Measurements from ENCODE around the gene ANK3.

GRCh38 chr10:60098677-60099601 lies 290.7 kb downstream of the ANK3 start:
- TF ChIP-seq CTCF (IDR thresholded peaks at IDR 0.05) (no peak), POLR2A (IDR thresholded peaks at IDR 0.05) (no peak), POLR2AphosphoS5 (IDR thresholded peaks at IDR 0.05) (no peak)
